GM19238 (cell line): Measurements from ENCODE around the gene HSPD1.

Experiments
- DNase-seq: peaks from one replicate; pipeline ENCODE4 v3.0.0; 2011; ENCODE audit warnings: low spot score; ENCODE audit not compliant: insufficient read length

Gene HSPD1

GRCh38 chr2:197437380-197437779, 62.3 kb downstream of the HSPD1 start:
- no peak for DNase-seq
